ENCODE results near the gene PDLIM1.

Gene PDLIM1

GRCh38 chr10:95315509-95315908 lies 24.7 kb upstream of the PDLIM1 start:
- H3K79me2 ChIP-seq (ENCODE audit: insufficient read depth, low read length) = no peaks in the 10 kb centered on the region
- no peak overlapping the region for H2AFZ ChIP-seq (ENCODE audit: low read length)
- no peak overlapping the region for H3K4me2 ChIP-seq (ENCODE audit: low read length)
- TF ChIP-seq, protein P1, sequence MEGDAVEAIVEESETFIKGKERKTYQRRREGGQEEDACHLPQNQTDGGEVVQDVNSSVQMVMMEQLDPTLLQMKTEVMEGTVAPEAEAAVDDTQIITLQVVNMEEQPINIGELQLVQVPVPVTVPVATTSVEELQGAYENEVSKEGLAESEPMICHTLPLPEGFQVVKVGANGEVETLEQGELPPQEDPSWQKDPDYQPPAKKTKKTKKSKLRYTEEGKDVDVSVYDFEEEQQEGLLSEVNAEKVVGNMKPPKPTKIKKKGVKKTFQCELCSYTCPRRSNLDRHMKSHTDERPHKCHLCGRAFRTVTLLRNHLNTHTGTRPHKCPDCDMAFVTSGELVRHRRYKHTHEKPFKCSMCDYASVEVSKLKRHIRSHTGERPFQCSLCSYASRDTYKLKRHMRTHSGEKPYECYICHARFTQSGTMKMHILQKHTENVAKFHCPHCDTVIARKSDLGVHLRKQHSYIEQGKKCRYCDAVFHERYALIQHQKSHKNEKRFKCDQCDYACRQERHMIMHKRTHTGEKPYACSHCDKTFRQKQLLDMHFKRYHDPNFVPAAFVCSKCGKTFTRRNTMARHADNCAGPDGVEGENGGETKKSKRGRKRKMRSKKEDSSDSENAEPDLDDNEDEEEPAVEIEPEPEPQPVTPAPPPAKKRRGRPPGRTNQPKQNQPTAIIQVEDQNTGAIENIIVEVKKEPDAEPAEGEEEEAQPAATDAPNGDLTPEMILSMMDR (IDR thresholded peaks at IDR 0.05; ENCODE audit: low read length) = no peak
- no peak for TF ChIP-seq EZH2 (IDR thresholded peaks at IDR 0.05; ENCODE audit: borderline replicate concordance, low read length)
- no peaks in the 10 kb centered on the region for H3F3A ChIP-seq (ENCODE audit: insufficient read depth, low read length)
- no peak overlapping the region for H3K9ac ChIP-seq (ENCODE audit: low read length)
- H3K4me1 ChIP-seq (ENCODE audit: insufficient read depth, low read length, severe bottlenecking) = no peaks in the 10 kb centered on the region
- H3K27me3 ChIP-seq (ENCODE audit: insufficient read depth, low read length) = no peaks in the 10 kb centered on the region
- no peak overlapping the region for H3K27ac ChIP-seq (ENCODE audit: low read depth, low read length, poor library complexity, severe bottlenecking)
- H3K9me3 ChIP-seq (ENCODE audit: low read length) = no peaks in the 10 kb centered on the region
- H3K4me3 ChIP-seq (ENCODE audit: low read depth, low read length, poor library complexity, severe bottlenecking) = no peak overlapping the region
- H3K36me3 ChIP-seq (ENCODE audit: insufficient read depth, low read length) = no peaks in the 10 kb centered on the region
- no peaks in the 10 kb centered on the region for H3K9me2 ChIP-seq (ENCODE audit: low read depth, low read length)
- H4K20me1 ChIP-seq (ENCODE audit: insufficient read depth, low read length) = no peaks in the 10 kb centered on the region

GRCh38 chr10:95314192-95314918 lies 23.6 kb upstream of the PDLIM1 start:
- no peak overlapping the region for H2AFZ ChIP-seq (ENCODE audit: low read length)
- no peak overlapping the region for H3K4me3 ChIP-seq (ENCODE audit: low read depth, low read length, poor library complexity, severe bottlenecking)
- no peaks in the 10 kb centered on the region for H4K20me1 ChIP-seq (ENCODE audit: insufficient read depth, low read length)
- no peaks in the 10 kb centered on the region for H3K9me3 ChIP-seq (ENCODE audit: low read length)
- H3K4me1 ChIP-seq (ENCODE audit: insufficient read depth, low read length, severe bottlenecking) = no peaks in the 10 kb centered on the region
- no peak overlapping the region for H3K27ac ChIP-seq (ENCODE audit: low read depth, low read length, poor library complexity, severe bottlenecking)
- TF ChIP-seq EZH2 (IDR thresholded peaks at IDR 0.05; ENCODE audit: borderline replicate concordance, low read length) = no peak
- TF ChIP-seq, protein P1 (IDR thresholded peaks at IDR 0.05; ENCODE audit: low read length) = no peak
- H3K9me2 ChIP-seq (ENCODE audit: low read depth, low read length) = no peaks in the 10 kb centered on the region
- no peaks in the 10 kb centered on the region for H3K36me3 ChIP-seq (ENCODE audit: insufficient read depth, low read length)
- H3K9ac ChIP-seq (ENCODE audit: low read length) = no peak overlapping the region
- H3K79me2 ChIP-seq (ENCODE audit: insufficient read depth, low read length) = no peaks in the 10 kb centered on the region
- H3K27me3 ChIP-seq (ENCODE audit: insufficient read depth, low read length) = no peaks in the 10 kb centered on the region
- H3K4me2 ChIP-seq (ENCODE audit: low read length) = no peak overlapping the region
- H3F3A ChIP-seq (ENCODE audit: insufficient read depth, low read length) = no peaks in the 10 kb centered on the region

DNA sequence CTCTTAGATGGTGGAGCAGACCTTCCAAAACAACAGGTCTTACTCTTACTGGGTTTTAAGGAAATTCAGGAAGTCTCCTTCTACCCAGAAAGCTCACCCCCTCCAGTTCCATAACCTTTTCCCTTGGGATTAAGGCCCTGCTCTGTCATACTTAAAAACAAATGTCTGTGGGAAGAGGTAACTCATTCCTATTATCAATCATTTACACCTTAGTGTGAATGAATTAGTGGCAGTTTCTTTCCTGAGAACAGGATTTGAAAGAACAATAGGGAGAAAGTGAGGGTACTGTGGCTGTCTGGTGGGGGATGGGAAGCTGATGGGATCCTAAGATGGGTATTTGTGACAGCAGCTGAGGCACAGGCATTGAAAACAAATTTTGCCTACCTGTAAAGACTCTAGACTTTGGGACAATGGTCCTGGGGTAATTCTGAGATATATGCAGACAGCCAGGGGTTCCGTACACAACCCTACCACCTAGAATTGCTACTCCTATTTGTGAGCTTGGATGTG lies 22.2 kb upstream of the PDLIM1 start:
- Histone ChIP-seq H3K4me1 (ENCODE audit: insufficient read depth, low read length, severe bottlenecking) (no peaks in the 10 kb centered on the region), H3K4me2 (ENCODE audit: low read length) (no peak overlapping the region)

More for the DNA sequence above, 22.2 kb upstream of the PDLIM1 start:
- TF ChIP-seq, protein P1 (IDR thresholded peaks at IDR 0.05; ENCODE audit: low read length) = no peak
- no peak for TF ChIP-seq EZH2 (IDR thresholded peaks at IDR 0.05; ENCODE audit: borderline replicate concordance, low read length)
- no peaks in the 10 kb centered on the region for H4K20me1 ChIP-seq (ENCODE audit: insufficient read depth, low read length)
- H3K27ac ChIP-seq (ENCODE audit: low read depth, low read length, poor library complexity, severe bottlenecking) = no peak overlapping the region
- no peaks in the 10 kb centered on the region for H3K27me3 ChIP-seq (ENCODE audit: insufficient read depth, low read length)
- H3K4me3 ChIP-seq (ENCODE audit: low read depth, low read length, poor library complexity, severe bottlenecking) = no peak overlapping the region
- no peak overlapping the region for H3K9ac ChIP-seq (ENCODE audit: low read length)
- H3K9me3 ChIP-seq (ENCODE audit: low read length) = no peaks in the 10 kb centered on the region
- no peaks in the 10 kb centered on the region for H3K79me2 ChIP-seq (ENCODE audit: insufficient read depth, low read length)
- no peak overlapping the region for H2AFZ ChIP-seq (ENCODE audit: low read length)
- no peaks in the 10 kb centered on the region for H3K36me3 ChIP-seq (ENCODE audit: insufficient read depth, low read length)
- H3K9me2 ChIP-seq (ENCODE audit: low read depth, low read length) = no peaks in the 10 kb centered on the region
- H3F3A ChIP-seq (ENCODE audit: insufficient read depth, low read length) = no peaks in the 10 kb centered on the region
